ENCODE results near the gene CCL22. TPM values are rescaled to one million over a fixed set of nuclear protein-coding genes. Genes with fewer than 3 reads are reported as not detected.
"Not testable (repeated sequence)": the region's sequence is repeated elsewhere in the genome, so short reads cannot be mapped to it uniquely, and the experiment has no call there.

Gene CCL22
- total RNA-seq, 1 donor from 2014 or later, result not detected

- DNase-seq (ENCODE audit: low read depth), result no peak
- no peak for TF ChIP-seq CTCF (conservative IDR thresholded peaks at IDR 0.05; ENCODE audit: low read depth, low read length)
- H3K4me3 ChIP-seq (ENCODE audit: low read depth, low read length), result no peak overlapping the region
Observed at GRCh38 chr16:57367116-57367752, 8.7 kb downstream of the CCL22 start.

- no peak for DNase-seq (ENCODE audit: low read depth)
- peak overlapping the region; percentile 62 for H3K4me3 ChIP-seq (ENCODE audit: low read depth, low read length)
- no peak for TF ChIP-seq CTCF (conservative IDR thresholded peaks at IDR 0.05; ENCODE audit: low read depth, low read length)
Observed at GRCh38 chr16:57371494-57372371, 13.2 kb downstream of the CCL22 start.

DNA sequence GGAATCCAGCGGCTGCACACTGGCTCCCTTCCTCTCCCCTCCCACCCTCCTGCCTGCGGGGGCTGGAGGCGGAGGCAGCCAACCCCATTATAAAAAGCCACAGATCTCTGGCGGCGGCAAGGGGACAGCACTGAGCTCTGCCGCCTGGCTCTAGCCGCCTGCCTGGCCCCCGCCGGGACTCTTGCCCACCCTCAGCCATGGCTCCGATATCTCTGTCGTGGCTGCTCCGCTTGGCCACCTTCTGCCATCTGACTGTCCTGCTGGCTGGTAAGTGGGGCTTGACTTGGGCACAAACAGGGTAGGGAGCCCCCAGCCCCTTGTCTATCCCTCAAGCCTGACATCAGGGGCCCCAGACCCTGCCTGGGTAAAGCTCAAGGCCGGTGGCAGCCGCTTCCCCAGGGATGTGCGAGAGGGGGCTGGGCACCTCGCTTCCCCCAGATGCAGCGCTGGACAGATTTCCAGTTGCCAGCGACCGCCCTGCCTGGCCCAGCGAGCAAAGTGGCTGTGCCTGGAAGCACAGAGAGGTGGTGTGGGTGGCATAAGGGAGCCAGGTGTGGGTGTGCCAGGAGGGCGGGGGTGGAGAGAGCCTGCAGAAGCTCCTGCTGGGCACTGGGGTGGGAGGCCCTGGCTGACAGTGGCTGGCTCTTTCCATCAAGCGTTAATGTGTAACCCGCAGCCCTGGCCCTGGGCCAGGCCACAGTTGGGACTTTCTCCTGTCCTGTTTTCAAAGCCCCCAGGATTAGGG, 14.0 kb downstream of the CCL22 start, which contains the start of gene CX3CL1:
Gene CX3CL1, plus strand, starts transcription at position 119 of the 745 bp plus-strand sequence. Its CDS starts 79 bp downstream, at position 198.
- TF ChIP-seq CTCF (conservative IDR thresholded peaks at IDR 0.05; ENCODE audit: low read depth, low read length), result peak; percentile 28
- no peak for DNase-seq (ENCODE audit: low read depth)
- peak within 1 kb of the TSS; percentile 62 for H3K4me3 ChIP-seq (ENCODE audit: low read depth, low read length)

DNA sequence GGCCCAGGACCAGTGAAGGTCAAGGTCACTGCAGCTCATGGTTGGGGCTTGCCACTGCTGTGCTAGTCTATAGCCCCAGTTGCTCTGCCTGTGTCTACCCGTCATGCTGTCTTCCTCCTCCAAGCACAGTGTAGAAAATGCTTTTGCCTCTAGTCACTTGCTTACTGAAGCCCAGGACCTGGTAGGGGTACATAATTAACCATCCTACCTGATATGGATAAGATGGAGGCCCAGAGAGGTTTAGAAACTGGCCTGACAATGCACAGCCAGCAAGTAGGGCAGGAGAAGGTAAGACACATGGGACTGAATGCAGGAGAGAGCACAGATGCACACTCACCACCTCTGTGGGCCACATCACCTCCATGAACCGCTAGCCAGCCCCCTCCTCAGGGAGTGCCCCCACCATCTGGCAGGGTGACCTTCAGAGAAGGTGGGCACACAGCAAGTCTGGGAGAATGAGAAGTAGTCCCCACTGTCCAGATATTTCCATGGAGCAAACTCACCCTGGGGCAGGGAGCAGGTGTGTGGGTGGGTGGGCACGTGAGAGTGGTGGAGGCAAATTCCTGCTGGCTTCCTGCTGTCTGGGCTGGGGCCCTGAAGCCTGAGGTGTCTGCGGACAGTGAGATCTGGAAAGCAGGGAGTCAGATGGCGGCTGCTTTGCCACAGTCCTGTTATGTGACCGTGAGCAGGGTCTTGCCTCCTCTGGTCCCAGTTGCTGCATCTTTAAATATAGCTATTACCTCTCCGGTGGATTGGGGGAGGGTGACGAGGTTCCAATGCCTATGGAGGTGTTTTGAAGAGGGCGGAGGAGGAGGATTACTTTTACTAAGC, 14.7 kb downstream of the CCL22 start:
- no peak for TF ChIP-seq CTCF (conservative IDR thresholded peaks at IDR 0.05; ENCODE audit: low read depth, low read length)
- peak overlapping the region; percentile 62 for H3K4me3 ChIP-seq (ENCODE audit: low read depth, low read length)
- no peak for DNase-seq (ENCODE audit: low read depth)

GRCh38 chr16:57374067-57374534, 15.5 kb downstream of the CCL22 start:
- peak overlapping the region; percentile 62 for H3K4me3 ChIP-seq (ENCODE audit: low read depth, low read length)
- DNase-seq (ENCODE audit: low read depth), result no peak
- no peak for TF ChIP-seq CTCF (conservative IDR thresholded peaks at IDR 0.05; ENCODE audit: low read depth, low read length)

DNA sequence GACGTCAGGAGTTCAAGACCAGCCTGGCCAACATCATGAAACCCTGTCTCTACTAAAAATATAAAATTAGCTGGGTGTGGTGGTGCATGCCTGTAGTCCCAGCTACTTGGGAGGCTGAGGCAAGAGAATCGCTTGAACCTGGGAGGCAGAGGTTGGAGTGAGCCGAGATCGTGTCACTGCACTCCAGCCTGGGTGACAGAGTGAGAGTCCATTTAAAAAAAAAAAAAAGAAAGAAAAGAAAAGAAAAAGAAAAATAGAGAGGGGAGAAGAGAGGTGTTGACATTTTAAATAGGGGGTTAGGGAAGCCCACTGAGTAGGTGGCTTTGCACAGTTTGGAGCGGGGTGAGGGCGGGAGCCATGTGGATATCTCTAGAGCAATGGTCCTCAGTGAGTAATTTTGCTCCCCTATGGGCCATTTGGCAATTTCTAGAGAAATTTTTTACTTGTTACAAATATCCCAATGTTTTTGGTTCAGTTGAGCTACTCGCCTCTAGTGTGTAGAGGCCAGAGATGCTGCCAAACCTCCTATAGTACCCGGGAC, 16.4 kb downstream of the CCL22 start:
- not testable (repeated sequence) for H3K4me3 ChIP-seq (ENCODE audit: low read depth, low read length); DNase-seq (ENCODE audit: low read depth)

Measured in epithelial cell of proximal tubule (primary cell).